ENCODE measurements around the gene PLCD3. TPM values are rescaled to one million over a fixed set of nuclear protein-coding genes. Genes with fewer than 3 reads are reported as not detected.
A peak's percentile ranks its signal among the peaks of the same experiment; 100 is the strongest.

PLCD3 gene
- total RNA-seq = 10 to 100 TPM; 35.4 to 68.4 (median 44.2) TPM

- ATAC-seq (ENCODE audit: low FRiP score) (no peak), DNase-seq (ENCODE audit: low spot score) (no peak)
- no peak for TF ChIP-seq CTCF (IDR thresholded peaks at IDR 0.05)
These were observed at the start of gene PLCD3 for GRCh38 chr17:45132320-45132571. Gene PLCD3 (minus strand): TSS chr17:45132515. CDS start chr17:45132410, 105 bp downstream.

GRCh38 chr17:45177563-45177962 lies 45.2 kb upstream of the PLCD3 start:
- no peak for DNase-seq (ENCODE audit: low spot score)
- TF ChIP-seq CTCF (IDR thresholded peaks at IDR 0.05) = no peak
- ATAC-seq (ENCODE audit: low FRiP score) = no peak

GRCh38 chr17:45175759-45176115 lies 43.4 kb upstream of the PLCD3 start:
- ATAC-seq (ENCODE audit: low FRiP score) (no peak), DNase-seq (ENCODE audit: low spot score) (no peak)
- no peak for TF ChIP-seq CTCF (IDR thresholded peaks at IDR 0.05)

- no peak for TF ChIP-seq CTCF (IDR thresholded peaks at IDR 0.05)
- no peak for DNase-seq (ENCODE audit: low spot score)
- ATAC-seq (ENCODE audit: low FRiP score) = peak; percentile 42
These were observed 40.4 kb upstream of the PLCD3 start for GRCh38 chr17:45172541-45173286.

- DNase-seq (ENCODE audit: low spot score) (no peak), ATAC-seq (ENCODE audit: low FRiP score) (no peak)
- TF ChIP-seq CTCF (IDR thresholded peaks at IDR 0.05) = no peak
These were observed 39.9 kb upstream of the PLCD3 start for GRCh38 chr17:45172232-45172540.

GRCh38 chr17:45171338-45172231 lies 39.3 kb upstream of the PLCD3 start:
- no peak for TF ChIP-seq CTCF (IDR thresholded peaks at IDR 0.05)
- ATAC-seq (ENCODE audit: low FRiP score) = no peak
- DNase-seq (ENCODE audit: low spot score) = no peak

- peak; percentile 74 for ATAC-seq (ENCODE audit: low FRiP score)
- no peak for TF ChIP-seq CTCF (IDR thresholded peaks at IDR 0.05)
- no peak for DNase-seq (ENCODE audit: low spot score)
These were observed 38.6 kb upstream of the PLCD3 start for GRCh38 chr17:45170931-45171337.
